ENCODE measurements around the gene RIPK4.

GRCh38 chr21:41775149-41775472, 8.3 kb upstream of the RIPK4 start:
- no peak for TF ChIP-seq EP300 (IDR thresholded peaks at IDR 0.05)
- no peak for TF ChIP-seq POLR2A (IDR thresholded peaks at IDR 0.05)
- no peak for TF ChIP-seq CTCF (IDR thresholded peaks at IDR 0.05)

All from ovary (tissue), 3 donors.